Activated CD4-positive, alpha-beta T cell treated with anti-CD3 and anti-CD28 coated beads, Interleukin-2, amount 50 U/mL, for 16 hours (primary cell): ENCODE measurements around the gene TMEM184B.
A peak's percentile ranks its signal among the peaks of the same experiment; 100 is the strongest.

Experiments
- DNase-seq: peaks from one replicate; pipeline ENCODE4 v3.0.0-alpha.2; 2020

Gene TMEM184B

GRCh38 chr22:38221908-38222796 lies 50.7 kb downstream of the TMEM184B start:
- no peak for DNase-seq

GRCh38 chr22:38221407-38221806 lies 51.4 kb downstream of the TMEM184B start:
- no peak for DNase-seq

- DNase-seq, result no peak
Measured at GRCh38 chr22:38220653-38221386, 52.0 kb downstream of the TMEM184B start.

GRCh38 chr22:38220163-38220562 lies 52.6 kb downstream of the TMEM184B start:
- DNase-seq, result no peak

GRCh38 chr22:38219632-38220031 lies 53.2 kb downstream of the TMEM184B start:
- no peak for DNase-seq

GRCh38 chr22:38218661-38219622 lies 53.9 kb downstream of the TMEM184B start:
- DNase-seq, result peak; percentile 64

- DNase-seq, result no peak
Measured at GRCh38 chr22:38215156-38216038, 57.4 kb downstream of the TMEM184B start.

- DNase-seq, result peak; percentile 71
Measured at GRCh38 chr22:38214302-38215056, 58.3 kb downstream of the TMEM184B start.

- no peak for DNase-seq
Measured at GRCh38 chr22:38213990-38214301, 58.9 kb downstream of the TMEM184B start.

GRCh38 chr22:38213319-38213989 lies 59.4 kb downstream of the TMEM184B start:
- DNase-seq, result no peak

- no peak for DNase-seq
Measured at GRCh38 chr22:38212442-38212841, 60.4 kb downstream of the TMEM184B start.

GRCh38 chr22:38211556-38211955 lies 61.3 kb downstream of the TMEM184B start:
- DNase-seq, result no peak

GRCh38 chr22:38208551-38208968 lies 64.2 kb downstream of the TMEM184B start:
- DNase-seq, result no peak

- no peak for DNase-seq
Measured at GRCh38 chr22:38207898-38208432, 64.8 kb downstream of the TMEM184B start.

- no peak for DNase-seq
Measured at GRCh38 chr22:38205261-38206128, 67.3 kb downstream of the TMEM184B start.

GRCh38 chr22:38204784-38205183 lies 68.0 kb downstream of the TMEM184B start:
- DNase-seq, result no peak

GRCh38 chr22:38203855-38204514 lies 68.8 kb downstream of the TMEM184B start:
- DNase-seq, result no peak

GRCh38 chr22:38203090-38203810 lies 69.6 kb downstream of the TMEM184B start:
- DNase-seq, result no peak
